ENCODE measurements around the gene L3MBTL3. TPM values are rescaled to one million over a fixed set of nuclear protein-coding genes. Genes with fewer than 3 reads are reported as not detected.

The L3MBTL3 gene
- 6.3 and 9.6 TPM in 2 replicates for total RNA-seq

GRCh38 chr6:130018292-130018743 is at the start of gene L3MBTL3:
Gene L3MBTL3, plus strand, starts transcription at chr6:130018581. Its CDS starts 24,119 bp downstream, at chr6:130042700.
- TF ChIP-seq CTCF (conservative IDR thresholded peaks at IDR 0.05; ENCODE audit: low read depth, low read length) = no peak
- no peak for DNase-seq (ENCODE audit: low read depth)
- H3K4me3 ChIP-seq (ENCODE audit: low read depth, low read length) = peak within 1 kb of the TSS; percentile 81

DNA sequence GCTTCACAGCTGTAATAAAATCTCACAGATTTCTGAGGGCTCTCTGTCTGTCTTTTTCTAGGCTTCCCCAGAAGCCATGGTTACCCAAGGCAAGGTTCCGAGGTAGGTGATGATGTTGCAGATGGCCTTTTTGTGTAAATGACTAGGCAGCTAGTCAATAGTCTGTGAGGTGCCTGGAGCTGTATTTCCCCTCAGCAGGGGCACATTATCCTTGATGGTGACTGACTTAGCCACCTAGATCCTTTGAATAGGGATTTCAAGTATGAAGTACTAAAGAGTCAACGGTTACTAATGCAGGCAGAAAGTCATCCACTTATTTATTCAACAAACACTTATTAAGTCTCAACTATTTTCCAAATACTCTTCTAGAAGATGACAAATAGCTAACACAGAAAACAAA is 49.3 kb upstream of the L3MBTL3 start:
- TF ChIP-seq CTCF (conservative IDR thresholded peaks at IDR 0.05; ENCODE audit: low read depth, low read length) = no peak
- DNase-seq (ENCODE audit: low read depth) = no peak
- no peak overlapping the region for H3K4me3 ChIP-seq (ENCODE audit: low read depth, low read length)

GRCh38 chr6:129976110-129976509 is 42.3 kb upstream of the L3MBTL3 start:
- TF ChIP-seq CTCF (conservative IDR thresholded peaks at IDR 0.05; ENCODE audit: low read depth, low read length) = no peak
- DNase-seq (ENCODE audit: low read depth) = no peak
- H3K4me3 ChIP-seq (ENCODE audit: low read depth, low read length) = no peak overlapping the region

DNA sequence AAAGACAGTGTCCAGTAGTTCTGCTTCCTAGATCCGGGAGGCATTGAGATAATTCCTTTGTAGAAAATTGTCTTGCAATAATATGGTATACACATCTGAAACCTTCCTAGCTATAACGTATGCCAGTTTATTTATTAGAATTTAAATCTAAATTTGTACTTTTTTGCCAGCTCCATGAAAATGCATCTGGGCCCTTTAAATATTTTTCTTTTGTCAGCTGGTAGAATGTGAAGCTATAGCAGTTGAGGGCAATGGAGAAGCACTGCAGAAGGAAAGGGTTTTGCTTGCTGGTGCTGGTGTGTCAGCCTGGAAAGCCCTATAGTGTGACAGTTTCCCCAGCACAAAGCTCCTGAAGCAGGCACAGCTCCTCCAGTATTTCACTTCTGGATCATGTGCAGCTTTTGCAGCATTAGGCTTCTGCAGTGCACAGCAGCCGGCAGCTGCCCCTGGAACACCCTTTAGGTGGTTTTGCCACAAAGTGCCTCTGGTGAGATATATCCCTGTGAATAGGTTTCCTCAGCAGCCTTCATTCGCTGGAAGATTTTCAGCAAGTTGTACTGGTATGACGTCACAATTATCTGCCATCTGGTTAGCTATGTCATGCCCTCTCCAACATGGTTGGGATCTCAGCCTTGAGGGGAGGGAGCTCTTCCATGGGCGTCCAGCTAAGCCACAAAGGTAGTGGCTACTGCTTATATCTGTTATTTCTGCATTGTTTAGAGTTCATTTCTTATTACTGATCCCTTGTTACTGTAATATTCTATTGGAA is 40.0 kb upstream of the L3MBTL3 start:
- DNase-seq (ENCODE audit: low read depth) = no peak
- no peak overlapping the region for H3K4me3 ChIP-seq (ENCODE audit: low read depth, low read length)
- no peak for TF ChIP-seq CTCF (conservative IDR thresholded peaks at IDR 0.05; ENCODE audit: low read depth, low read length)

GRCh38 chr6:129980821-129981220 is 37.6 kb upstream of the L3MBTL3 start:
- TF ChIP-seq CTCF (conservative IDR thresholded peaks at IDR 0.05; ENCODE audit: low read depth, low read length) = no peak
- H3K4me3 ChIP-seq (ENCODE audit: low read depth, low read length) = no peak overlapping the region
- DNase-seq (ENCODE audit: low read depth) = no peak

- H3K4me3 ChIP-seq (ENCODE audit: low read depth, low read length) = no peak overlapping the region
- no peak for DNase-seq (ENCODE audit: low read depth)
- TF ChIP-seq CTCF (conservative IDR thresholded peaks at IDR 0.05; ENCODE audit: low read depth, low read length) = peak; percentile 44
Measured at GRCh38 chr6:129981598-129981997, 36.8 kb upstream of the L3MBTL3 start.

DNA sequence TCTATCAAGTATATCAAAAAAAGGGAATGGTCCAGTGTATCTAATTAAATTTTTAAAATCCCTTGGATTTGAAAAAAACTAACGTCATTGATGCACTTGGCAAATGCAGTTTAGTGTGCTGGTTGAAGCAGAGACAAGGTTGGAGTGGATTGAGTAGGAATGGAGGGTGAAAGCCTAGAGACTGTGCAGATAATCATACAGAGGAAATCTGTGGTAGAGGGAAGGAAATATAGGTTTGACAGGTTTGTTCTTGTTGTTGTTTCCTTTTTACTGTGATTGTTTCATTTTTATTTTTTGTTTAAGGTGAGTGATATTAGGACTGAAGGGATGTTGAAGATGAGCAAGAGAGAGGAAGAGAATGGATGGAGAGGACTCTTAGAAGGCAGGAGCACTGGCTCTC is 29.0 kb upstream of the L3MBTL3 start:
- H3K4me3 ChIP-seq (ENCODE audit: low read depth, low read length) = no peak overlapping the region
- DNase-seq (ENCODE audit: low read depth) = no peak
- no peak for TF ChIP-seq CTCF (conservative IDR thresholded peaks at IDR 0.05; ENCODE audit: low read depth, low read length)
